Measurements from ENCODE around the gene MOSPD3.
"Not testable (repeated sequence)": the region's sequence is repeated elsewhere in the genome, so short reads cannot be mapped to it uniquely, and the experiment has no call there.

MOSPD3 gene

GRCh38 chr7:100626530-100627237 is 14.3 kb downstream of the MOSPD3 start:
- DNase-seq, result peak; percentile 4 to 29

DNA sequence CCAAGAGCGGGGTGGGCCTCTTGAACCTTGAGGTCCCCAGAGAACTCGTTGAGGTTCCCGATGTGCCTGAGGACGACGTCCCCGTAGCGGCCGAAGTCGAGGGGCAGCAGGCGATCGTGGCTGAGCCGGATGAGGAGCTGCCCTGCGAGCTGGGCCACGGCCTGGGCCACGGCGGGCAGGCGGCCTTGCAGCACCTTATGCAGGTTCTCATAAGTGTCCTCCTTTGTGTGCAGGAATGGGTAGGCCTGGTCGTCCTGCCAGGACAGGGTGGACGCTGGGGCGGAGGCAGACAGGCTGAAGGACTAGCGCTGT is 14.9 kb downstream of the MOSPD3 start:
- DNase-seq, result no peak

DNA sequence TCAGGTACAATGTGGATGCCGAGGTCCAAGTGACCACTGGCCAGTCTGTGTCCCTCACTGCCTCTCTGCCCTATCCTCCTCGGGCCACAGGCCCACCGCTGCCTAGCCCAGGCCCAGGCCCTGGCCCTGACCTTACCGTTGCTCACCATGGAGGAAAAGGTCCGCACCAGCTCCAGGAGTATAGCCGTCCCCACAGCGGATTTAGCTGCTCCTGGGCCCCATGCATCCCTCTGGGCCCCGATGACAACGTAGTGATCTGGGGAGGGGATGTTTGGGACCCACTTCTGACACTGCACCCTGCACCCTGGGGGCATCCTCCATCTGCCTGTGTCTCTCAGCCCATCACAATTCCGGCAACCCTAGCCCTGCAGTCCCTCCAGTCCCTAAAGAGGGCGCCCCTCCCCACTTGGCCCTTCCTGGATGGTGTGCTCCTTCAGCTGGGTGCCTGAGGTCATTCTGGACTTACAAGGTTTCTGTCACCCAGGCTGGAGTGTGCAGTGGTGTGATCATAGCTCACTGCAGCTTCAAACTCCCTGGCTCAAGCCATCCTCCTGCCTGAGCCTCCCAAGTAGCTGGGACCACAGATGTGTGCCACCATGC is 16.9 kb downstream of the MOSPD3 start:
- no peak for DNase-seq

DNA sequence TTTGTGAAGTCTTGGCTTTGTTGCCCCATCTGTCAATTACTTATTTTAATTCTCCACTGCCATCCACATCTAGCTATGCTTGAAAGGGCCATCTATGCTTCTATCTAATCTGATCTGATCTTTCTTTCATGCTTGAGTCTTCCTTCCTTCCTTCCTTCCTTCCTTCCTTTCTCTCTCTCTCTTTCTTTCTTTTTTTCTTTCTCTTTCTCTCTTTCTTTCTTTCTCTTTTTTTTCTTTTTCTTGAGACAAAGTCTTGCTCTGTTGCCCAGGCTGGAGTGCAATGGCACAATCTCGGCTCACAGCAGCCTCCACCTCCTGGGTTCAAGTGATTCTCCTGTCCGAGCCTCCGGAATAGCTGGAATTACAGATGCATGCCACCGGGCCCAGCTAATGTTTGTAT is 17.7 kb downstream of the MOSPD3 start:
- DNase-seq, result no peak

- no peak for DNase-seq
These were observed 20.8 kb downstream of the MOSPD3 start for GRCh38 chr7:100632951-100633717.

DNA sequence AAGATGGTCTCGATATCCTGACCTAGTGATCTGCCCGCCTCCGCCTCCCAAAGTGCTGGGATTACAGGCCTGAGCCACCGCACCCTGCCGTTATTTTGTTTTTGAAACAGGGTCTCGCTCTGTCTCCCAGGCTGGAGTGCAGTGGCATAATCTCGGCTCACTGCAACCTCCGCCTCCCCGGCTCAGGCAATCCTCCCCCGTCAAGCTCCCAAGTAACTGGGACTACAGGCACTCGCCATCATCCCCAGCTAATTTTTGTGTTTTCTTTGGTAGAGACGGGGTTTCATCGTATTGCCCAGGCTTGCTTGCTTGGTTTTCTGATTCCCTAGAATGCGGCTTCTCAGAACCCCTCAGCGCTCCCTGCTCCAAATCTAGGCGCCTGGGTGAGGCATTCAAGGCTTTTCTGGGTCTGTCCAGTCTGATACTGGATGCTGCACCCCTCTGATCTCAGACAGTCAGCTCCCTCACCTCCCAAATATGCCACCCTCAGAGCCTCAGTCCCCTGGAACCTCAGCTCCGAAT is 27.7 kb downstream of the MOSPD3 start:
- DNase-seq, result no peak

- no peak for DNase-seq
These were observed 28.4 kb downstream of the MOSPD3 start for GRCh38 chr7:100640517-100641440.

- no peak for DNase-seq
These were observed 29.1 kb downstream of the MOSPD3 start, which contains the start of gene TFR2 for GRCh38 chr7:100641463-100641859. Gene TFR2 (minus strand): TSS chr7:100641552. CDS start chr7:100641509, 43 bp downstream.

GRCh38 chr7:100641860-100642533 is 29.7 kb downstream of the MOSPD3 start:
- DNase-seq, result no peak

- no peak for DNase-seq
These were observed 30.2 kb downstream of the MOSPD3 start for GRCh38 chr7:100642534-100642907.

- no peak for DNase-seq
These were observed 37.7 kb downstream of the MOSPD3 start for GRCh38 chr7:100649826-100650565.

DNA sequence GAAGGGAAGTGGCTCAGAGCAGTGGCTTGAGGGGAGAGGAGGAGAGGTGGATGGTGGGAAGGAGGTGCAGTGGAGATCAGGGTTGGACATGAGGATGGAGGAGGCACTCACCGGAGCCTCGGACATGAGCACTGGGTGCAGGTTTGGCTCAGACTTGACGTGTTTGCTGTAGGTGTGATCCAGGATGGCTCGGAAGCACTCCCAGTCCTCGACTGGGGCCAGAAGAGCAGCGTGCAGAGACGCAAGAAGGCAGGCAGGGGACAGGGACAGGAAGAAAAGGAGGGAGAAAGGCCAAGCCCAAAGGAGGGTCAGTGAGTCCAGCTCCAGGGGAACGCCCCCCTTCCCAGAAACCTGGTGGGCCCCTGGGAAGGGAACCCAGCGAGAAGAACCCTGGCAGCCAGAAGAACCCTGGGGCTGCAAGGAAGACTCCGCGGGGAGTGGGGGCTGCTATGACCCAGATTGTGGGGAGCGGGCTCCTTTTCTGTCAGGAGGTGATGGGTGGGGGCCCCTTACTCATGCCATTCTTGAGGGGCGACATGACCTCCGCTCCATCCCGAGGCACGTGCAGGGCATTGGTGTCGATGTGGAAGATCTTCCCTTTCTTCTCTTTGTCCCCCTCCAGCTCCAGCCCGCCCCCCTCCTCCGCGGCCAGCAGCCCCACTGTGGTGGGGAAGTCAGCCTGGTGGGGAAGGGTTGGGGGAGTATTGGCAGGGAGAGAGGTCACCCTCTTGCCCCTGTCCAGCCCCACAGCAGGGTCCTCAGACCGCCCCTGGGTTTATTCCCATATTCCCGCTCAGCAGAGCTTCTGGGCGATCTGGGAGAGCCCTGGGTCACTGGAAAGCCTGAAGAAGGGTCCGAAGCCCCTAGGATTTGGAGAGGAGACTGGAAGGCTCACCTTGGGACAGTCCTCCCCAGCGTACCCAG is 42.8 kb downstream of the MOSPD3 start:
- DNase-seq, result no peak

- peak; percentile 71 to 83 for DNase-seq
These were observed 43.8 kb downstream of the MOSPD3 start, which contains the start of gene ACTL6B for GRCh38 chr7:100655908-100656674. Gene ACTL6B (minus strand): TSS chr7:100656448. CDS start chr7:100656354, 94 bp downstream.

DNA sequence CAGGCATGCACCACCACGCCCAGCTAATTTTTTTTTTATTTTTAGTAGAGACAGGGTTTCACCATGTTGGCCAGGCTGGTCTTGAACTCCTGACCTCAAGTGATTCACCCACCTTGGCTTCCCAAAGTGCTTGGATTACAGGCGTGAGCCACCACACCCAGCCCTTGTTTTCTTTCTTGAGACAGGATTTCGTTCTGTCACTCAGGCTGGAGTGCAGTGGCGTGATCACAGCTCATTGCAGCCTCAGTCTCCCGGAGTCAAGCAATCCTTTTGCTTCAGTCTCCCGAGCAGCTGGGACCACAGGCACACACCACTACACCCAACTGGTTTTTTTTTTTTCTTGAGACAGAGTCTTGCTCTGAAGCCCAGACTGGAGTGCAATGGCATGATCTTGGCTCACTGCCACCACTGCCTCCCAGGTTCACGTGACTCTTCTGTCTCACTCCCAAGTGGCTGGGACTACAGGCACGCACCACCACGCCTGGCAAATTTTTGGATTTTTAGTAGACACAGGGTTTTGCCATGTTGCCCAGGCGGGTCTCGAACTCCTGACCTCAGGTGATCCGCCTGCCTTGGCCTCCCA is 49.9 kb downstream of the MOSPD3 start:
- not testable (repeated sequence) for DNase-seq

Data from cerebellar nuclear complex (tissue), 1 donor.